Esophagus muscularis mucosa (tissue), 3 donors: ENCODE measurements around the gene COG4.

Experiments
- POLR2A ChIP-seq: fragments of 450-650 bp; IDR thresholded peaks from one replicate; pipeline ENCODE4 v1.6.1; 2017; ENCODE audit warnings: antibody characterized with exemption, moderate library complexity, mild to moderate bottlenecking, low read depth
- POLR2AphosphoS5 ChIP-seq, 2 donors: sonication (generic); formaldehyde crosslinking; IDR thresholded peaks; one replicate each; pipeline ENCODE4 v1.6.1; 2017; ENCODE audit warnings: antibody characterized with exemption in 2 of 2
- TF ChIP-seq, protein P1 (sequence below), 3 experiments: fragments of 200-600 bp in 2 of 3; fragments of 450-650 bp in 1 of 3; sonication (generic) in 2 of 3; IDR thresholded peaks; one replicate each; pipeline ENCODE4 v1.5.1; 2017 to 2019; ENCODE audit warnings: antibody characterized with exemption in 3 of 3, mild to moderate bottlenecking in 2 of 3, moderate library complexity in 1 of 3

- TF ChIP-seq, protein P1, sequence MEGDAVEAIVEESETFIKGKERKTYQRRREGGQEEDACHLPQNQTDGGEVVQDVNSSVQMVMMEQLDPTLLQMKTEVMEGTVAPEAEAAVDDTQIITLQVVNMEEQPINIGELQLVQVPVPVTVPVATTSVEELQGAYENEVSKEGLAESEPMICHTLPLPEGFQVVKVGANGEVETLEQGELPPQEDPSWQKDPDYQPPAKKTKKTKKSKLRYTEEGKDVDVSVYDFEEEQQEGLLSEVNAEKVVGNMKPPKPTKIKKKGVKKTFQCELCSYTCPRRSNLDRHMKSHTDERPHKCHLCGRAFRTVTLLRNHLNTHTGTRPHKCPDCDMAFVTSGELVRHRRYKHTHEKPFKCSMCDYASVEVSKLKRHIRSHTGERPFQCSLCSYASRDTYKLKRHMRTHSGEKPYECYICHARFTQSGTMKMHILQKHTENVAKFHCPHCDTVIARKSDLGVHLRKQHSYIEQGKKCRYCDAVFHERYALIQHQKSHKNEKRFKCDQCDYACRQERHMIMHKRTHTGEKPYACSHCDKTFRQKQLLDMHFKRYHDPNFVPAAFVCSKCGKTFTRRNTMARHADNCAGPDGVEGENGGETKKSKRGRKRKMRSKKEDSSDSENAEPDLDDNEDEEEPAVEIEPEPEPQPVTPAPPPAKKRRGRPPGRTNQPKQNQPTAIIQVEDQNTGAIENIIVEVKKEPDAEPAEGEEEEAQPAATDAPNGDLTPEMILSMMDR (IDR thresholded peaks at IDR 0.05): no peak
- TF ChIP-seq POLR2A (no peak), POLR2AphosphoS5 (IDR thresholded peaks at IDR 0.05) (no peak)
These were observed 85.5 kb downstream of the COG4 start for GRCh38 chr16:70437582-70438557.
